Stimulated activated CD4-positive, alpha-beta T cell treated with anti-CD3 and anti-CD28 coated beads, Interleukin-2, amount 100 ng/mL, for 24 hours (primary cell): ENCODE data around the gene PRKG2.

Experiments used
- DNase-seq, 2 donors: peaks; one replicate each; pipeline ENCODE4 v3.0.0-alpha.2; 2020

The PRKG2 gene

GRCh38 chr4:81214144-81214880 is 710 bp downstream of the PRKG2 start:
- DNase-seq: peak in 1 of 2 donors; percentile 7

- no peak for DNase-seq
Observed at GRCh38 chr4:81213671-81214070, 1.4 kb downstream of the PRKG2 start.

DNA sequence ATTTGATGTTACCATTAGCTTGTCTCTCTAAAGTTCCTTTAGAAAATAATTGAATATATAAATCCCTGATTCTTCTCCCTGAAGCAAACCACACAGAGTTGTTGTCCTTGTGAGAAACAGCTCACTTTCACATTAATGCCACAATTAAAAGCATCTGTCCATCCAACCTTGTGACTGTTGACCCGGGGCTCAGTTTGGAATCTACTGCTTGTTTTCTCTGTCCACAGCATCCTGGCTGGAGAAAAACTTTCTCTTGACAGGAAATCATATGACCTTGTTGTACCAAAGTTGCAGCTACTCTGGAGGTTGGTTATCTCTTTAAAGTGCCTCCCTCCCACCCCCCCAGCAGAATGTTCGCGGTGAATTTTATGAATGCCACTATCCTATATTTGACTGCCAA is 3.1 kb downstream of the PRKG2 start:
- no peak for DNase-seq

- DNase-seq: no peak
Observed at GRCh38 chr4:81207828-81208227, 7.2 kb downstream of the PRKG2 start.

- DNase-seq: no peak
Observed at GRCh38 chr4:81205302-81205701, 9.7 kb downstream of the PRKG2 start.

GRCh38 chr4:81204571-81204970 is 10.5 kb downstream of the PRKG2 start:
- DNase-seq: no peak

DNA sequence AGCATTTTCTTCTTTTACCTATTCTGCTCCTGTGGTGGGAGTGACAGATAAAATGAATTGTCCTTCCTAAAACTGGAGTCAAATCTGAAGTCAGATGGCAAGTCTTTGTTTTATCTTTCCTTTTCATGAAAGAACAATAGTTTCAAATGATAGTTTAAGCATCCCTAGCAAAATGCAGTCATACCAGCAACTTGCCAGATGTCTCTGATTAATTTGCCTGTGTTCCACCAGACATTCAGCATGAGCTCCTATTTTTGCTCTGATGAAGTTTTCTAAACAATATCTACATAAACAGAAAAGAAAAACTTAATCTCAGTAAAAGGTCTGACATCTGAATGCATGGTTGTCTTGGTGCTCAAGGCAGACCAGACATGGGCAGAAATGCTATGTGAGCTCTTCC is 15.2 kb downstream of the PRKG2 start:
- DNase-seq: no peak

DNA sequence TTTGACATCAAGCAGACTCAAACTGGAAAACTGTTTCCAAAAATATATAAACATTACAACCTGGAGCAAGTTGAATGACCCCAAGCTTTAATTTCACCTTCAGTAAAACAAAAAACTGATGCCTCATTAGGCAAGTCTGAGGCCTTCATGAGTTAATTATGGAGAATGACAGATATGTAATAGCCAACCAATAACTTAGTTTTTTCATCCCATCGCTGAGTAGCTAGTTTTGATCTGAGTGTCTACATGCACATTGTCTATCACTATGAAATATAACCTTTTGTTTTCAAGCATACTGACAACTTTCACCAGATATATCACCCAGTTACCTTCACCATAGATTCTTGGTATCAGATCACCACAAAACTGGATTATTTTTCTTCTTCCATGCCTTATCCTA is 16.4 kb downstream of the PRKG2 start:
- no peak for DNase-seq

DNA sequence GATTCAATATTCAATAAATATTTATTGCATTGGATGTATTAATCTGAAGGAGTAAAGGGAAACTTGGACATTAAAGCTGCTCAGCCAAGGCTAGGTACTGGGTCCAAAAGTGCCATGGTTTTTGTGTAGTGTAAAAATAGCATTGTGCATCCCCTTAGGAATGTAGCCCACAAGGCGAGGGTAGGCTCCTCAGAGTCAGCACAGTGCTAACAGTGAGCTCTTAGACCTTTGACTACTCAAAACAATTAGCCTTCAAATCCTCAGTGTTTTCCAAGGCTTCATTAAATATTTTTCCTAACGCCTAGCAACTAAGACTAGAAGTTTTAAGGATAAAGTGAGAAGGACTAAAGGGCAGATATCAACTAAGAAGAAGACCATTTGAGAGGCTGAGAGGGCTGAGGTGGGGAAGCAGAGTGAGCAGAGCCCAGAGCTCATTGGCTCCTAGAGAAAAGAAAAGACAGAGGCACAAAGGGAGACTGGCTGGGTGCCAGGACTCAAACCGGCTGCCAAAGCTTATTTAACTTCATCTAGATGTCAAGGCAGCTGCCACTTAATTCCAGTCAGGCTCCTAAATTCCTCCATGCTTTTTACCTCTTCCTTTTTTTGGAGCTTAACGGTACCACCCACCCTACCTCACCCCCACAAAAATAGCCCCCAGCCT is 17.0 kb downstream of the PRKG2 start:
- DNase-seq: no peak

DNA sequence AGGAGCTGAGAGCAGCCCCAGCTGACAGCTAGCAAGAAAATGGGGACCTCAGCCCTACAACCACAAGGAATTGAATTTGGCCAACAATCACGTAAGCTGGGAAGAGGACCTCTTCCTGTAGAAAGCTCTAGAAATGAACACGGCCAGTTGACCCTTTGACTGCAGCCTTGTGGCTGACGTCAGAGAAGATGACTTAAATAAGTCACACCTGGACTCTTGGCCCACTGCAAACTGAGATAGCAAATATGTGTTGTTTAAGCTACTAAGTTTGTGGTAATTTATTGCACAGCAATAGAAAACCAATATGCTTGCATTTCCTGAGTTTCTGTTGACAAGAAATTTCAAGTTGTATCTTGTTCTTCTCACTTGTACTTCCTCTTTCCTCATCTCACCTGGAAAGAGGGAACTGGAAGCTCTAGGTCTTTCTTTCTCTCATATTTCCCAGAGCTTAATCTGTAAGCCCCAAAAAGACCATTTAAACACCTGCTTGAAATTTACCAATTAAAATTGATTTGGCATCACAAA is 18.8 kb downstream of the PRKG2 start:
- no peak for DNase-seq

GRCh38 chr4:81195475-81195874 is 19.5 kb downstream of the PRKG2 start:
- DNase-seq: no peak

GRCh38 chr4:81194286-81194685 is 20.7 kb downstream of the PRKG2 start:
- DNase-seq: no peak

DNA sequence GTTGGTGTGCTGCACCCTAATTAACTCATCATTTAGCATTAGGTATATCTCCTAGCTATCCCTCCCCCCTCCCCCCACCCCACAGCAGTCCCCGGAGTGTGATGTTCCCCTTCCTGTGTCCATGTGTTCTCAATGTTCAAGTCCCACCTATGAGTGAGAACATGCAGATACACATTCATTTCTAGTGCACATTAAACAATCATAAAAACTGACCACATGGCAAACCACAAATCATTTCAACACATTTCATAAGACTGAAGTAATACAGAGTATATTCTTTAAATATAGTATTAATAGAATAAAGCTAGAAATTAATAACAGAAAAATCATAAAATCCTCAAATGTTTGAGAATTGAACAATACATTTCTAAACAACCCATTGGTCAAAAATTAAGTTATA is 34.1 kb downstream of the PRKG2 start:
- DNase-seq: no peak

- no peak for DNase-seq
Observed at GRCh38 chr4:81179326-81179725, 35.7 kb downstream of the PRKG2 start.

DNA sequence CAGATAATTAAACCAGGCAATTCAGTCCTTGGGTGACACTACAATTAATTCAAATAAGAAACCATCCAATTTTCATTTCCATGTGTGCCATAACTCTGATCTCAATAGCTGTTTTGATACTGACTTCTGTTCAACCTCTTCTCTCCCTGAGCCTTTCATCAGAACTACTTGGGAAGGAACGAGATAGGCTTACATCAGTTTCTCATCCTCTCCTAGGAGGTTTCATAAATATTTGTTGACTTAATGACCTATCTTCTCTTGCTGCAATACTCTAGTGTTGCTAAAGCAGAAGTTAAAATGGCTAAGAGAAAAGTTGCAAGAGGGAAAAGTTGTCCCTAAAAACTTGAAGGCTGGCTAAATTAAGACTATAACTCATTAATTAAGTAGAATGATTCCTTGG is 41.8 kb downstream of the PRKG2 start:
- no peak for DNase-seq

DNA sequence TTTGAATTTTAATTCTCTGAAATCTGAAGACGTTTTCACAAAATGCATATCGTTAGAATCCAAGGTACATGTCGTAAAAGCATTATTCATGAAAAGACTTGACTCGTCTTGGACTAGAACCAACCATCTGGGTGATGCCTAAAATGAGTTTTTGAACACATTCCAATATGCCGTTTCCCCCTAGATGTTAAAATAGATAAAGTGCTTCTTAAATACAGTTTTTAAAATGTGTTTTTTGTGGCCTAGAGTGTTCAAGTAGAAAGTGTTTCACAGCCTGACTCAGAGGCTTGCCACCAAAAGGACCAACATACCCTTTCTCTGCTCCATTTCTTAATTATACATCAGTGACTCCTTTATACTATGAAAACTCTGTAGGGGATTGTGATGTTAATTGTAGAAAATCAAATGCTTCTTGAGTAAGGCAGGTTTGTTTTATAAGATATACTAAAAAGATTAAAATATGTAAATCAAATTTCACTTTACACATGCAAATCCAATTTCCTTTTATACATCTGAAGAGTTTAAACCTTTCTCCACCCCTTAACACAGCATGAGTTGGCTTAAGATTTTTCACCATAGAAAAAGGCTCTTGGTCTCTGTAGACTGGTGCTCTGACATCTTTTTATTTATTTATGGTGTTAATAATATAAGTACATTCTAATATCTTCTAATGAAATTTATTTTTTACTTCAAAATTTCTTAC is 48.4 kb downstream of the PRKG2 start:
- no peak for DNase-seq

- no peak for DNase-seq
Observed at GRCh38 chr4:81165861-81166430, 49.1 kb downstream of the PRKG2 start.

DNA sequence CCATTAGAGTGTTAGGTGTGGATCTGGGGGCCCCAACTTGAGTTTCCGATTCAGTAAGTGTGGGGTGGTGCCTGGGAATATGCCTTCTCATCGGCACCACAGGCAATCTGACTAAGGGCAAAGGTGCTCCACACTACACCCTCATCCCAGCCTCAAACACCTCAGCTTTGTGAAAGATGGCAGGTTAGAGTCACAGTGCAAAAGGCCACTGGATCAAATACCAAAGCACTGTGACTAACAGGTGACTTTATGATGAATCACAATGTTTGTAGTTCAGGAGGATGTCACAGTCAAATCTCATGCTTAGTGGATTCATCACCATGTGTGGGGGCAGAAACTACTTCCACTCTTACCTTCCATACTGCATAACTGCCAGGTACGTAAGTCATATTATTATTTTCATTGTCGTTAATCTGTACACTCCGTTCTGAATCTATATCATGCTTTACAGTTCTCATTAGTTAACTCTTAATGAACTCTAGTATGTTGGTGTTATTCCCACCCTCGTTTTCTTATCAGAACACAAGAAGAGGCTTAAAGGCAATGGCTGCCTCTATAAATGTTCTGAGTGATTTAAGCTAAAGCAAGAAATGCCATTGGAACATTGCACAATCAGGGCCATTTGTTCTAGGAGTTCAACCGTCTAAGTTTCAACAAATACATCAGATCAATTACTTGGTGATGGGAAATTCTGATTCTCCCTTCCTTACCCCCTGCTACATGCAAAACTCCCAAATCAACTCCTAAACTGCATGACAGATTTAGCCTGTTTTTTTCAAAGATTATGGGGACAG is 50.2 kb downstream of the PRKG2 start:
- DNase-seq: peak in 1 of 2 donors; percentile 2

- no peak for DNase-seq
Observed at GRCh38 chr4:81164126-81164525, 50.9 kb downstream of the PRKG2 start.

DNA sequence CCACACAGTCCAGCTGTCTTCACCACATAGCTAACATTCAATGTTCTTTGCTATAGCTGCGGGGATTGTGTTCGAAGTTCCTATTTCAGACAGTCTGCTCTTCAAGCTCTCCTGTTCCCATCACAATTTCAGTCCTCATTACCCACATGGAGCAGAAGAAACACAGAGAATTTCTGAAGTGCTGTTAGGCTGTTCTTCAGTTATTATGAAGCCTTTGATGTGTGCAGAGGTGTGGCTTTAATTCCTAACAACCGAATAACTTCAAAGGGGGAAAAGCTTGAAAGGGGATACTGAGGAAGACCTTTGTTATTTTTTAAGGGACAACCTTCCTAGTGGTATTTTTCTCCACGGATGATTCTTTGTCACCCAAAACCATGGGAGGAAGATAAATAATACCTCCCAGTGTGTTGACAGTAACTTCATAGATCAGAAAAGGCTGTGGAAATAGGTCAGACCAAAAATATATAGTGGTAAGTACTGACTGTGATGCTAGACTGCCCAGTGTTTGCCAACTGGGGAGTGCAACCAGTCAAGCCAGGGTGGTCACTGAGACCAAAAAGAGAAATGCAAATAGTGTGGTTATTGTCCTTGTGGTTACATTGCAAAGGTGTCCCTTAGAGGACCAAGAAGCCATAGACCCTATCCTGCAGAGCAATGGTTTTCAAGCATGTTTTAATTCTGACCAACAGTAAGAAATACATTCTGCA is 52.1 kb downstream of the PRKG2 start:
- DNase-seq: no peak

GRCh38 chr4:81153714-81154323 is 61.2 kb downstream of the PRKG2 start:
- DNase-seq: peak in 1 of 2 donors; percentile 6
